SK-N-DZ (cell line): ENCODE data around the gene ANKRD31.

Experiments used
- DNase-seq: peaks from one replicate; pipeline ENCODE4 v3.0.0-alpha.2; 2015; ENCODE audit warnings: low spot score
- small RNA-seq, 2 experiments: library from RNA; depleted of rRNA; stranded (forward); fragments of <200 nt; gene quantifications; one replicate each; pipeline ENCODE3, GENCODE V24; 2014

The ANKRD31 gene

GRCh38 chr5:75042522-75042921 is 194.2 kb downstream of the ANKRD31 start:
- DNase-seq: no peak

- no peak for DNase-seq
Observed at GRCh38 chr5:75040973-75041372, 195.7 kb downstream of the ANKRD31 start.

GRCh38 chr5:75037106-75037505 is 199.6 kb downstream of the ANKRD31 start:
- DNase-seq: no peak

GRCh38 chr5:75034137-75034739 is 202.4 kb downstream of the ANKRD31 start:
- DNase-seq: no peak

GRCh38 chr5:75031366-75031765 is 205.3 kb downstream of the ANKRD31 start:
- DNase-seq: no peak

- no peak for DNase-seq
Observed at GRCh38 chr5:75028090-75028489, 208.6 kb downstream of the ANKRD31 start.

- no peak for DNase-seq
Observed at GRCh38 chr5:75023368-75024159, 213.1 kb downstream of the ANKRD31 start.

GRCh38 chr5:75021800-75022199 is 214.9 kb downstream of the ANKRD31 start:
- DNase-seq: no peak

- peak; percentile 30 for DNase-seq
Observed at GRCh38 chr5:75021219-75021618, 215.5 kb downstream of the ANKRD31 start.

- DNase-seq: no peak
Observed at GRCh38 chr5:75020016-75020656, 216.5 kb downstream of the ANKRD31 start.

- DNase-seq: no peak
Observed at GRCh38 chr5:75018805-75019587, 217.7 kb downstream of the ANKRD31 start.

Small RNA genes within 50 kb of the gene (small RNA-seq; reads per million reads assigned to genes)
- 0 reads per million in 2 experiments for gene SUMO2P5
